Testis (tissue), 2 donors: ENCODE measurements around the gene ZMIZ1.

ENCODE experiments used
- CTCF ChIP-seq, 3 experiments: fragments of 450-650 bp in 2 of 3; fragments of 200-600 bp in 1 of 3; sonication (generic) in 1 of 3; IDR thresholded peaks; one replicate each; pipeline ENCODE4 v1.5.1; 2016 to 2019; ENCODE audit warnings: antibody characterized with exemption in 3 of 3, mild to moderate bottlenecking in 2 of 3, moderate library complexity in 1 of 3
- POLR2A ChIP-seq: fragments of 450-650 bp; IDR thresholded peaks from one replicate; pipeline ENCODE4 v1.6.1; 2017; ENCODE audit warnings: antibody characterized with exemption, mild to moderate bottlenecking, moderate library complexity

GRCh38 chr10:79183468-79183865, 114.7 kb downstream of the ZMIZ1 start:
- TF ChIP-seq POLR2A: no peak
- TF ChIP-seq CTCF (IDR thresholded peaks at IDR 0.05): no peak
